K562 (cell line): ENCODE measurements around the gene STPG2. TPM values are rescaled to one million over a fixed set of nuclear protein-coding genes. Genes with fewer than 3 reads are reported as not detected.

Experiments used
- ATAC-seq: fragments of 200-7000 bp; cut with Tn5 transposase; 3 replicates; pipeline ENCODE4 v1.9.1; 2020; ENCODE audit warnings: moderate library complexity
- BruUV-seq: library from RNA; stranded (reverse); fragments of 400-500 nt; replicated peaks from 2 replicates; lab custom pipeline; 2021; lab: Mats Ljungman, UMichigan
- CTCF ChIA-PET: fragments of 300-600 bp; formaldehyde crosslinking; extraction: SDS; loops from one replicate; lab custom pipeline; 2021; ENCODE audit warnings: low intra/inter-chr PET ratio; lab: Yijun Ruan, JAX
- POLR2A ChIA-PET: fragments of 300-600, 350-650 bp; sonication (Branson Sonifier 250); formaldehyde crosslinking; extraction: SDS; loops from one replicate; lab custom pipeline; 2021; ENCODE audit warnings: antibody characterized with exemption, inconsistent platforms; lab: Yijun Ruan, JAX
- DNase-seq, 4 experiments: peaks; one replicate each; pipeline versions ENCODE4 v3.0.0 to v3.0.0-alpha.2; 2011 to 2018; ENCODE audit warnings: low spot score in 3 of 4, mixed read lengths in 3 of 4; ENCODE audit errors: extremely low read depth in 1 of 4
- FAIRE-seq: peaks from 2 replicates; lab custom pipeline; 2011; peaks lifted over from hg19 to GRCh38; lab: Jason Lieb, UNC
- H2AFZ ChIP-seq: 2 replicates; pipeline ENCODE4 v1.6.0; 2011; ENCODE audit warnings: low read depth, low read length, control low read depth, inconsistent platforms
- H3K27ac ChIP-seq: fragments of 200-600 bp; 3 replicates; pipeline ENCODE4 v1.8.0; 2011; ENCODE audit warnings: low read depth, mild to moderate bottlenecking, control low read depth, inconsistent platforms, low read length, moderate library complexity, mixed read lengths; ENCODE audit errors: extremely low read depth
- H3K27me3 ChIP-seq, 2 experiments: fragments of 300-600 bp in 1 of 2; 2 replicates in 1 of 2; 3 replicates in 1 of 2; pipeline versions ENCODE4 v1.6.0 to v1.8.0; 2011; ENCODE audit warnings: inconsistent platforms in 2 of 2, low read length in 2 of 2, mild to moderate bottlenecking in 1 of 2, mixed read lengths in 1 of 2, moderate library complexity in 1 of 2; ENCODE audit not compliant: control insufficient read depth in 2 of 2, insufficient read depth in 2 of 2
- H3K36me3 ChIP-seq: fragments of 300-600 bp; 3 replicates; pipeline ENCODE4 v1.8.0; 2011; ENCODE audit warnings: mild to moderate bottlenecking, low read length, inconsistent platforms; ENCODE audit not compliant: control insufficient read depth, insufficient read depth
- H3K4me1 ChIP-seq, 2 experiments: fragments of 200-600 bp in 1 of 2; replicated peaks in 1 of 2; 2 replicates in 1 of 2; 3 replicates in 1 of 2; pipeline versions ENCODE4 v1.5.1 to v1.8.0; 2011; ENCODE audit warnings: inconsistent platforms in 2 of 2, low read length in 2 of 2, mild to moderate bottlenecking in 1 of 2, mixed read lengths in 1 of 2, moderate library complexity in 1 of 2; ENCODE audit not compliant: control insufficient read depth in 2 of 2, insufficient read depth in 2 of 2
- H3K4me2 ChIP-seq: 2 replicates; pipeline ENCODE4 v1.6.1; 2011; ENCODE audit warnings: low read length, control low read depth, inconsistent platforms, mixed read lengths; ENCODE audit not compliant: insufficient read depth
- H3K4me3 ChIP-seq: fragments of 200-600 bp; sonication (generic), shearing (Covaris generic); 2 replicates; pipeline ENCODE4 v1.5.1; 2016; ENCODE audit warnings: control low read depth, inconsistent platforms
- H3K79me2 ChIP-seq: fragments of 200-600 bp; 3 replicates; pipeline ENCODE4 v1.8.0; 2011; ENCODE audit warnings: low read length, inconsistent platforms; ENCODE audit not compliant: control insufficient read depth, insufficient read depth
- H3K9ac ChIP-seq, 2 experiments: 2 replicates each; pipeline versions ENCODE4 v1.6.0 to v1.6.1; 2011; ENCODE audit warnings: low read depth in 2 of 2, low read length in 2 of 2, control low read depth in 1 of 2, inconsistent platforms in 1 of 2, mild to moderate bottlenecking in 1 of 2, mixed read lengths in 1 of 2; ENCODE audit not compliant: insufficient read depth in 1 of 2
- H3K9me1 ChIP-seq: one replicate; pipeline ENCODE4 v1.6.0; 2011; ENCODE audit warnings: inconsistent platforms, mild to moderate bottlenecking, low read length, moderate library complexity; ENCODE audit not compliant: control insufficient read depth, insufficient read depth
- H3K9me3 ChIP-seq: replicated peaks from 2 replicates; pipeline ENCODE4 v1.5.1; 2011; ENCODE audit warnings: low read depth, low read length, inconsistent platforms; ENCODE audit not compliant: control insufficient read depth, insufficient read depth
- H4K20me1 ChIP-seq: replicated peaks from 2 replicates; pipeline ENCODE4 v1.6.1; 2011; ENCODE audit warnings: low read length, inconsistent platforms, mixed read lengths; ENCODE audit not compliant: control insufficient read depth, insufficient read depth
- CBFA2T2 ChIP-seq: fragments of 450-650 bp; conservative IDR thresholded peaks from 2 replicates; pipeline ENCODE4 v1.6.1; 2017; ENCODE audit warnings: mild to moderate bottlenecking
- ELF2 ChIP-seq: fragments of 250-450 bp; sonication (Bioruptor Pico); IDR thresholded peaks from 2 replicates; pipeline ENCODE4 v1.5.0; 2021; ENCODE audit warnings: mild to moderate bottlenecking
- POLR2H ChIP-seq: IDR thresholded peaks from 2 replicates; pipeline ENCODE4 v1.6.1; 2016; ENCODE audit warnings: missing genetic modification characterization, low read depth, mild to moderate bottlenecking, control low read depth, missing compliant biosample characterization, moderate library complexity
- ZNF140 ChIP-seq: fragments of 250-450 bp; sonication (Bioruptor Pico); IDR thresholded peaks from 2 replicates; pipeline ENCODE4 v1.8.0; 2021; ENCODE audit warnings: moderate library complexity, mild to moderate bottlenecking, inconsistent platforms
- WGBS: fragments of 100-300 bp; shearing (Covaris generic); methylation state at CpG from one replicate; pipeline ENCODE4 v1.1.6; 2016; ENCODE audit warnings: low coverage, mixed read lengths; ENCODE audit not compliant: insufficient coverage; ENCODE audit errors: missing lambda C conversion rate; 5-methylcytosine and 5-hydroxymethylcytosine counted together
- in situ Hi-C: fragments of 300-500 bp; cut with MboI; formaldehyde crosslinking; loops from 4 replicates; pipeline ENCODE4 v1.15.0; 2018; ENCODE audit warnings: inconsistent platforms, mixed read lengths
- intact Hi-C: fragments of 100-400 bp; cut with micrococcal nuclease; formaldehyde crosslinking; loops from 2 replicates; pipeline ENCODE4 v1.14.2; 2022
- polyA plus RNA-seq, 8 experiments: library from polyadenylated mRNA; depleted of rRNA in 4 of 8; stranded (reverse) in 5 of 8; unstranded in 3 of 8; fragments of >200 nt; fragmentation: Nextera tagmentation in 2 of 8; fragmentation: Illumina TruSeq in 1 of 8; extraction: Ambion mirVana in 2 of 8; extraction: Trizol in 1 of 8; gene quantifications; 2 replicates each; pipeline versions ENCODE4 v1.2.1 to v1.2.3, GENCODE V29; 2011 to 2014; ENCODE audit warnings: inconsistent platforms in 1 of 8, missing spikeins in 1 of 8
- total RNA-seq, 7 experiments: library from RNA; depleted of rRNA in 6 of 7; stranded (reverse); fragments of >200 nt in 6 of 7; fragmentation: Illumina TruSeq in 2 of 7; extraction: Trizol in 2 of 7; gene quantifications; 2 replicates each; pipeline versions ENCODE4 v1.2.1 to v1.2.3, GENCODE V29; 2011 to 2021; ENCODE audit warnings: low replicate concordance in 1 of 7
- TF ChIP-seq, protein P1 (sequence below): fragments of 250-450 bp; sonication (Bioruptor Pico); IDR thresholded peaks from 2 replicates; pipeline ENCODE4 v1.4.0; 2020; ENCODE audit warnings: mild to moderate bottlenecking, moderate library complexity, borderline replicate concordance
- TF ChIP-seq, protein P2 (sequence below): sonication (generic); formaldehyde crosslinking; IDR thresholded peaks from 2 replicates; pipeline ENCODE4 v1.8.0; 2023; ENCODE audit warnings: mild to moderate bottlenecking, missing genetic modification reagents

STPG2 gene
- total and polyA plus RNA-seq, 9 of the 15 experiments (the other 6 are each of a cell fraction or from before 2014, with no cell fraction given), result not detected

DNA sequence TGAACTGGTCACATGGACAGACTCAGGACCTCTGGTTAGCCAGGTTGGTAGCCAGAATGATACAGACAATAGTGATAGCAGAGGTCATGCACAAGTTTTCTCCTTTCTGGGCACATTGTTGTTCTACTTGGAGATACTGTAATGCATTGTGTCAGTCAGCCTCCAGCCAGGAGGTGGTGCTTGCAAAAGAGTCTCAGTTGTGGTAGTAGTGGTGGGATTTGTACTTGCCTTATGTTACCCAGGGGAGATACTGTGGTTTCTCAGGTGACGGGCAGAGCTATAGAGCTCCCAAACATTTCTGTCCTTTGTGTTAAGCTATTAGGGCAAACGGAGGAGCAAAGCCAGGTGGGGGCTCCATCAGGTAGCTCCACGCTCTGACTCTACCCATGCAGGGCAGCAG is 190.5 kb downstream of the STPG2 start:
- H3K4me1 ChIP-seq, result no peaks in the 10 kb centered on the region
- H3K27ac ChIP-seq, result no peak overlapping the region
- no peaks in the 10 kb centered on the region for H3K79me2 ChIP-seq
- no peak overlapping the region for H3K9ac ChIP-seq
- DNase-seq (no peak), FAIRE-seq (no peak), ATAC-seq (no peak)
- ChIA-PET POLR2A (no interaction called here), CTCF (no interaction called here)
- 0% methylated on average over 3 of the region's 3 CpGs for WGBS
- H3K4me2 ChIP-seq, result no peak overlapping the region
- no peak overlapping the region for H3K4me3 ChIP-seq
- intact Hi-C loops, result no loop called here
- in situ Hi-C loops, result no loop called here
- H3K27me3 ChIP-seq, result no peaks in the 10 kb centered on the region
- H3K36me3 ChIP-seq, result no peaks in the 10 kb centered on the region
- no peak overlapping the region for H2AFZ ChIP-seq
- no peaks in the 10 kb centered on the region for H4K20me1 ChIP-seq
- TF ChIP-seq, protein P1, sequence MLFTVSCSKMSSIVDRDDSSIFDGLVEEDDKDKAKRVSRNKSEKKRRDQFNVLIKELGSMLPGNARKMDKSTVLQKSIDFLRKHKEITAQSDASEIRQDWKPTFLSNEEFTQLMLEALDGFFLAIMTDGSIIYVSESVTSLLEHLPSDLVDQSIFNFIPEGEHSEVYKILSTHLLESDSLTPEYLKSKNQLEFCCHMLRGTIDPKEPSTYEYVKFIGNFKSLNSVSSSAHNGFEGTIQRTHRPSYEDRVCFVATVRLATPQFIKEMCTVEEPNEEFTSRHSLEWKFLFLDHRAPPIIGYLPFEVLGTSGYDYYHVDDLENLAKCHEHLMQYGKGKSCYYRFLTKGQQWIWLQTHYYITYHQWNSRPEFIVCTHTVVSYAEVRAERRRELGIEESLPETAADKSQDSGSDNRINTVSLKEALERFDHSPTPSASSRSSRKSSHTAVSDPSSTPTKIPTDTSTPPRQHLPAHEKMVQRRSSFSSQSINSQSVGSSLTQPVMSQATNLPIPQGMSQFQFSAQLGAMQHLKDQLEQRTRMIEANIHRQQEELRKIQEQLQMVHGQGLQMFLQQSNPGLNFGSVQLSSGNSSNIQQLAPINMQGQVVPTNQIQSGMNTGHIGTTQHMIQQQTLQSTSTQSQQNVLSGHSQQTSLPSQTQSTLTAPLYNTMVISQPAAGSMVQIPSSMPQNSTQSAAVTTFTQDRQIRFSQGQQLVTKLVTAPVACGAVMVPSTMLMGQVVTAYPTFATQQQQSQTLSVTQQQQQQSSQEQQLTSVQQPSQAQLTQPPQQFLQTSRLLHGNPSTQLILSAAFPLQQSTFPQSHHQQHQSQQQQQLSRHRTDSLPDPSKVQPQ (CRISPR knock-in tag), result no peak
- TF ChIP-seq, protein P2, sequence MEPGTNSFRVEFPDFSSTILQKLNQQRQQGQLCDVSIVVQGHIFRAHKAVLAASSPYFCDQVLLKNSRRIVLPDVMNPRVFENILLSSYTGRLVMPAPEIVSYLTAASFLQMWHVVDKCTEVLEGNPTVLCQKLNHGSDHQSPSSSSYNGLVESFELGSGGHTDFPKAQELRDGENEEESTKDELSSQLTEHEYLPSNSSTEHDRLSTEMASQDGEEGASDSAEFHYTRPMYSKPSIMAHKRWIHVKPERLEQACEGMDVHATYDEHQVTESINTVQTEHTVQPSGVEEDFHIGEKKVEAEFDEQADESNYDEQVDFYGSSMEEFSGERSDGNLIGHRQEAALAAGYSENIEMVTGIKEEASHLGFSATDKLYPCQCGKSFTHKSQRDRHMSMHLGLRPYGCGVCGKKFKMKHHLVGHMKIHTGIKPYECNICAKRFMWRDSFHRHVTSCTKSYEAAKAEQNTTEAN, result no peak
- TF ChIP-seq ELF2 (CRISPR knock-in tag) (no peak), CBFA2T2 (no peak), POLR2H (tag) (no peak), ZNF140 (CRISPR knock-in tag) (no peak)
- no peaks in the 10 kb centered on the region for H3K9me1 ChIP-seq
- BruUV-seq, result no TSS peak
- H3K9me3 ChIP-seq, result no peaks in the 10 kb centered on the region
